Omental fat pad (tissue), 4 donors: ENCODE data around the gene ARMH3. TPM values are rescaled to one million over a fixed set of nuclear protein-coding genes. Genes with fewer than 3 reads are reported as not detected.
A peak's percentile ranks its signal among the peaks of the same experiment; 100 is the strongest.
"Not testable (repeated sequence)": the region's sequence is repeated elsewhere in the genome, so short reads cannot be mapped to it uniquely, and the experiment has no call there.

Experiments used
- ATAC-seq: fragments of 150-250 bp; one replicate; pipeline ENCODE4 v1.9.1; 2016; ENCODE audit warnings: mild to moderate bottlenecking, moderate library complexity; ENCODE audit not compliant: low FRiP score
- DNase-seq: peaks from one replicate; pipeline ENCODE4 v3.0.0-alpha.2; 2019; ENCODE audit warnings: low spot score
- CTCF ChIP-seq, 3 donors: fragments of 450-650 bp; IDR thresholded peaks; one replicate each; pipeline ENCODE4 v1.5.1; 2016 to 2017; ENCODE audit warnings: antibody characterized with exemption in 3 of 3, mild to moderate bottlenecking in 3 of 3, moderate library complexity in 2 of 3
- total RNA-seq, 4 donors: library from RNA; depleted of rRNA; stranded (reverse); fragments of >200 nt; gene quantifications; one replicate each; pipeline ENCODE4 v1.1.0, GENCODE V29; 2016

Gene ARMH3
- total RNA-seq, 4 donors from 2014 or later = 10.0 to 61.8 (median 12.7) TPM

GRCh38 chr10:102065561-102066398, 9.8 kb upstream of the ARMH3 start:
- ATAC-seq (peak; percentile 37), DNase-seq (no peak)
- no peak for TF ChIP-seq CTCF (IDR thresholded peaks at IDR 0.05)

GRCh38 chr10:102064868-102065560, 9.0 kb upstream of the ARMH3 start, which contains the start of gene HPS6:
Gene HPS6 (plus strand): TSS chr10:102065349. CDS start chr10:102065475, 126 bp downstream.
- ATAC-seq (peak; percentile 98), DNase-seq (peak; percentile 49)
- TF ChIP-seq CTCF (IDR thresholded peaks at IDR 0.05) = no peak

- TF ChIP-seq CTCF (IDR thresholded peaks at IDR 0.05) = no peak
Measured at GRCh38 chr10:102064503-102064867, 8.5 kb upstream of the ARMH3 start.

GRCh38 chr10:102059987-102060386, 4.0 kb upstream of the ARMH3 start:
- no peak for TF ChIP-seq CTCF (IDR thresholded peaks at IDR 0.05)
- ATAC-seq (no peak), DNase-seq (no peak)

More at GRCh38 chr10:102064503-102064867, 8.5 kb upstream of the ARMH3 start:
- DNase-seq = no peak
- no peak for ATAC-seq

- DNase-seq, ATAC-seq: not testable (repeated sequence)
Measured at GRCh38 chr10:102054881-102055646, 909 bp downstream of the ARMH3 start.

- no peak for TF ChIP-seq CTCF (IDR thresholded peaks at IDR 0.05)
- DNase-seq = no peak
Measured at GRCh38 chr10:102046095-102046494, 9.9 kb downstream of the ARMH3 start.

GRCh38 chr10:102045292-102045691, 10.7 kb downstream of the ARMH3 start:
- no peak for TF ChIP-seq CTCF (IDR thresholded peaks at IDR 0.05)
- no peak for ATAC-seq
- no peak for DNase-seq

More at GRCh38 chr10:102046095-102046494, 9.9 kb downstream of the ARMH3 start:
- ATAC-seq = no peak
